BE2C (cell line): ENCODE measurements around the gene ANKEF1. TPM values are rescaled to one million over a fixed set of nuclear protein-coding genes. Genes with fewer than 3 reads are reported as not detected.

Experiments
- DNase-seq: peaks from one replicate; pipeline ENCODE4 v3.0.0-alpha.2; 2020
- H3K27me3 ChIP-seq: fragments of 250-450 bp; sonication (Bioruptor Pico); 2 replicates; pipeline ENCODE4 v1.5.1; 2020; ENCODE audit warnings: mild to moderate bottlenecking
- H3K36me3 ChIP-seq: fragments of 250-450 bp; sonication (Bioruptor Pico); 2 replicates; pipeline ENCODE4 v1.5.1; 2020; ENCODE audit warnings: mild to moderate bottlenecking
- H3K4me1 ChIP-seq: fragments of 250-450 bp; sonication (Bioruptor Pico); 2 replicates; pipeline ENCODE4 v1.5.1; 2020
- H3K4me3 ChIP-seq: 2 replicates; pipeline ENCODE4 v1.5.1; 2011; ENCODE audit warnings: low read depth, low read length
- H3K9me3 ChIP-seq: fragments of 250-450 bp; sonication (Bioruptor Pico); 2 replicates; pipeline ENCODE4 v1.5.1; 2020
- polyA plus RNA-seq: library from polyadenylated mRNA; unstranded; fragments of >200 nt; gene quantifications from one replicate; pipeline ENCODE4 v1.2.1, GENCODE V29; 2012; ENCODE audit warnings: low read depth, missing spikeins; ENCODE audit not compliant: insufficient read length, insufficient read depth
- TF ChIP-seq, protein P1 (sequence below): IDR thresholded peaks from 2 replicates; pipeline ENCODE4 v1.5.1; 2012; ENCODE audit warnings: mild to moderate bottlenecking, low read depth, low read length

ANKEF1 gene
- polyA plus RNA-seq, result 2.0 TPM

DNA sequence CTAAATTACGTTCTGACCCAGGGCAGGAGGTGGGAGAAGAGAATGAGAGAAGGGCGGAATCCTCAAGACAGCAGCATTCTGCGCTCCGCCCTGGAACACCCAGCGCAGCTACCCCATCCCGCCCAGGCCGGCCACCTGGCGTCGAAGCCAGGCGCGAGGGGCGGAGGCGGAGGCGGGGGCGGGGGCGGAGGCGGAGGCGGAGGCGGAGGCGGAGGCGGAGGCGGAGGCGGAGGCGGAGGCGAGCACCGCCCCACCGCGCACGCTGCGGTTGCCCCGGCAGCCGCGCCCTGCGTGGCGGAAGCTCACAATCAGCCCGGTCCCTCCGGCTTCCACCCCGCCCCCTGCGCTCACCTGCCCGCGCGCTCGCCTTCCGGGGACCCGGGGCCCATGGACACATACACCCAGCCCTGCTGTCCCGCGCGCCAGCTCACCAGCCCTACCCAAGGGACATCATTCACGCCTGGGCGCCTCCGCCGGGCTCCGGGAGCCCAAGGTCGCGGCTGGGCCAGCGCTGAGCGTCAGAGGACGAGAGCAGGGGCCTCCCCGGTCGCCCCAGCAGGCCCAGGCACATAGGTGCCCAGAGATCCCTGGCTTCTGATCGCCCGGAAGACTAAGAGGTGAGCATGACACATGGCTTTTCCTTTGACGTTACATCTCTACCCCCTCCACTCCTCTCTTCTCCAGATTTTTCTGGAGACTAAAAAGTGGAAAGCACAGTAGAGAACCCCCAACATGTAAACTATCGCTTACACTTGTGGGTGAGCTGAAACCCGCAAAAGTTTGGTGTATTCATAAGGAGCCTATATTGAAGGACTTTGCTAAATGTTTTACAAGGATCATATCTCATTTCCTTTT, at the start of gene ANKEF1:
Gene ANKEF1, plus strand, starts transcription at position 271 of the 855 bp plus-strand sequence. CDS start 3,315 bp downstream, outside the sequence.
- Histone ChIP-seq H3K4me3 (peak within 1 kb of the TSS; percentile 73), H3K9me3 (no peaks in the 10 kb centered on the region), H3K36me3 (no peaks in the 10 kb centered on the region), H3K27me3 (no peaks in the 10 kb centered on the region), H3K4me1 (no peaks in the 10 kb centered on the region)
- peak; percentile 89 for DNase-seq
- TF ChIP-seq, protein P1, sequence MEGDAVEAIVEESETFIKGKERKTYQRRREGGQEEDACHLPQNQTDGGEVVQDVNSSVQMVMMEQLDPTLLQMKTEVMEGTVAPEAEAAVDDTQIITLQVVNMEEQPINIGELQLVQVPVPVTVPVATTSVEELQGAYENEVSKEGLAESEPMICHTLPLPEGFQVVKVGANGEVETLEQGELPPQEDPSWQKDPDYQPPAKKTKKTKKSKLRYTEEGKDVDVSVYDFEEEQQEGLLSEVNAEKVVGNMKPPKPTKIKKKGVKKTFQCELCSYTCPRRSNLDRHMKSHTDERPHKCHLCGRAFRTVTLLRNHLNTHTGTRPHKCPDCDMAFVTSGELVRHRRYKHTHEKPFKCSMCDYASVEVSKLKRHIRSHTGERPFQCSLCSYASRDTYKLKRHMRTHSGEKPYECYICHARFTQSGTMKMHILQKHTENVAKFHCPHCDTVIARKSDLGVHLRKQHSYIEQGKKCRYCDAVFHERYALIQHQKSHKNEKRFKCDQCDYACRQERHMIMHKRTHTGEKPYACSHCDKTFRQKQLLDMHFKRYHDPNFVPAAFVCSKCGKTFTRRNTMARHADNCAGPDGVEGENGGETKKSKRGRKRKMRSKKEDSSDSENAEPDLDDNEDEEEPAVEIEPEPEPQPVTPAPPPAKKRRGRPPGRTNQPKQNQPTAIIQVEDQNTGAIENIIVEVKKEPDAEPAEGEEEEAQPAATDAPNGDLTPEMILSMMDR, result no peak

DNA sequence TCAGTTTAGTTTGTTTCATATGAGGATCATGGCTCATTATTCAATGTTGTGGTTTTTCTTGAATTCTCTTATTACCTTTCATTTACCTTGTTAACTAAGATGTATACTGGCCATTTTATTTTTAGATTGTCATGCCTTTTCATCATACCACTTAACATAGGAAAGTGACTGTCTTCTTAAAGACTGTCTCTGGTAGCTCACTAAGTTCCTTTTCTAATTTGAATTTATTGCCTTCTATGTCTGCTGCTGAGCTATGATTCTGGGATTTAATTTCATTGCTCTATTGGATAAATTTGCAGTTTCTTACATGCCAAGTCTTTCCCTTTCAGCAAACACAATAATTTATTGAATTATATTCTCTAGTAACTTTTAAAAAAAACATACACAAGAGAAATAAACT, 49.5 kb upstream of the ANKEF1 start:
- Histone ChIP-seq H3K36me3 (no peaks in the 10 kb centered on the region), H3K27me3 (peaks cover 19% of the 10 kb centered on the region), H3K4me3 (no peak overlapping the region), H3K9me3 (no peaks in the 10 kb centered on the region), H3K4me1 (no peaks in the 10 kb centered on the region)
- TF ChIP-seq, protein P1, result no peak
- DNase-seq, result no peak

DNA sequence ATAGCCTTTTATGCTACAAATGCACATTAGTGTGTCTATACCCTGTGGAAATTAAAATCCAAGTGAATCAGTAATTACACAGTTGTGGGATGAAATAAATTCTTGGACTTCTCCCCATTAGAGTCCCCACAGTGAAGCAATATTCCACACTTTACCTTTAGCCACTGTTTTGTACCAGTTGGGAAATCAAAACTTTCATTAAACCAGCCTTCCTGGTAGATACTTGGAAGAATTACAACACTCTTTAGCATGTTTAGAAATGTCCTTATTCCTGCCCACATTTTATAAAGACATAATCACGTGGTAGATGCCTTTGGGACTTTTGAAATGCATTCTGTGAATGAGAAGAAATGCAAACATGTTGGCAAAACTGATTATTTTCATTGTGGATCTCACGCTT, 49.0 kb upstream of the ANKEF1 start:
- TF ChIP-seq, protein P1, result no peak
- H3K4me1 ChIP-seq, result no peaks in the 10 kb centered on the region
- no peak for DNase-seq
- H3K9me3 ChIP-seq, result no peaks in the 10 kb centered on the region
- H3K4me3 ChIP-seq, result no peak overlapping the region
- no peaks in the 10 kb centered on the region for H3K36me3 ChIP-seq
- H3K27me3 ChIP-seq, result peaks cover 24% of the 10 kb centered on the region

DNA sequence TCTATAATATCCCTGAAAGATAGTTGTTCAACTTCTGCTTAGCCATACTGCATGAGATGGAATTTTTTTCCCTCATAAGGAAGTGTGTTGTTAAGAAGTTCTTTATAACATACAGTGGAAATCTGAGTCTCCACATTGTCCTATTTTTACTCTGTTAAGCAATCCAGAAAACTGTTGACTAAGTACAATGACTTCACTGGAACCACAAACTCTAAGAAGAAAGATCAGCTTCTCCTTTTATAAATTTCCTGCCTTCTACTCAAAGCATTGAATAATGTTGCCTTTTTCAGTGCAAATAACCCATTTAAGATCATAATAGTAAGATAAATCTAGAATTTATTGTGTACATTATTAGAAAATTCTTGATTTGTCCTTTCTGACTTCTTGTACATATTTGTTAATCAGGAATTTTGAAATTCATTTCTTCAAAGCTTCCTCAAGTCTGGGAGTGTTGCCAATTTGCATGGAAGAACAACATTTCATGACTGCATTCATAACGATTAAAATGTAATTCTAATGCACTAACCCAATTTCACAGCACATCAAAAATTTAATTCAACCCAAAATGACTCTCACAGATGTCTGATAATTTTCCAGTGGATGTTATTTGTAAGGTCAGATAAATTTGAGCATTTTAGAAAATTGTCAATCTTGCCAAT, 45.6 kb upstream of the ANKEF1 start:
- Histone ChIP-seq H3K4me3 (no peak overlapping the region), H3K9me3 (no peaks in the 10 kb centered on the region), H3K36me3 (no peaks in the 10 kb centered on the region), H3K4me1 (no peaks in the 10 kb centered on the region), H3K27me3 (peaks cover 40% of the 10 kb centered on the region)
- DNase-seq, result no peak
- TF ChIP-seq, protein P1, result no peak

DNA sequence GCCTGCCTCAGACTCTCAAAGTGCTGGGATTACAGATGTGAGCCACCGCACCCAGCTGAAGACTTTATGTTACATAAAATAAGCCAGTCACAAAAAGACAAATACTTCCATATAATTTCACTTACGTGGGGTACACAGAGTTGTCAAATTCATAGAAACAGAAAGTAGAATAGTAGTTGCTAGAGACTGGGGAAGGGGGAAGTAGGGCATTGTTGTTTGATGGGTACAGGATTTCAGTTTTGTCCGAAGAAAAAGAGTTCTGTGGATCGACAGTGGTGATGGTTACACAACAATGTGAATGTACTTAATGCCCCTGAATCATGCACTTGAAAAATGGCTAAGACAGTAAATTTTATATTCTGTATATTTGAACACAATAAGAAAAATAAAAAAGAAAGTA, 41.6 kb upstream of the ANKEF1 start:
- no peak for DNase-seq
- TF ChIP-seq, protein P1, result no peak
- Histone ChIP-seq H3K4me3 (no peak overlapping the region), H3K36me3 (no peaks in the 10 kb centered on the region), H3K4me1 (no peaks in the 10 kb centered on the region), H3K27me3 (peaks cover 25% of the 10 kb centered on the region), H3K9me3 (no peaks in the 10 kb centered on the region)

DNA sequence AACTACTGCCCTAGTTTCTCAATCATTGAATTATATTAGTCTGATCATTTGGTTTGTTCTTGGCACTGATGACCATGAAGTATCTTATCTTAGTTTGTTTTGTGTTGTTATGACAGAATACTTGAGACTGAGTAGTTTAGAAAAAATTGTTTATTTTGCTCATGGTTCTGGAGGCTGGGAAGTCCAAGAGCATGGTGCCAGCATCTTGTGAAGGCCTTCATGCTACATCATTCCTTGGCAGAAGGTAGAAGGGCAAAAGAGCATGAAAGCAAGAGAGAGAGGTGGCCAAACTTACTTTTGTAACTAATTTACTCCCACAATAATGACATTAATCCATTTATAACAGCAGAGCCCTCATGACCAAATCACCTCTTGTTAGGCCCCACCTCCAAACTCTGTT, 40.1 kb upstream of the ANKEF1 start:
- Histone ChIP-seq H3K4me1 (no peaks in the 10 kb centered on the region), H3K27me3 (peaks cover 22% of the 10 kb centered on the region), H3K9me3 (no peaks in the 10 kb centered on the region), H3K36me3 (no peaks in the 10 kb centered on the region), H3K4me3 (no peak overlapping the region)
- TF ChIP-seq, protein P1, result no peak
- no peak for DNase-seq
